ENCODE data around the gene OR4D10.
A peak's percentile ranks its signal among the peaks of the same experiment; 100 is the strongest.
"Not testable (repeated sequence)": the region's sequence is repeated elsewhere in the genome, so short reads cannot be mapped to it uniquely, and the experiment has no call there.

OR4D10 gene

GRCh38 chr11:59473015-59473414, at the start of gene OR4D10:
TSS of gene OR4D10 (plus strand) at chr11:59473315. CDS start at chr11:59477430, 4,115 bp downstream.
- no peak for DNase-seq

- DNase-seq = no peak
These were observed 49.3 kb upstream of the OR4D10 start for GRCh38 chr11:59423835-59424234.

GRCh38 chr11:59425131-59425530, 48.0 kb upstream of the OR4D10 start:
- no peak for DNase-seq

GRCh38 chr11:59426361-59427067, 46.6 kb upstream of the OR4D10 start, which contains the start of gene OR5A2:
TSS of gene OR5A2 (minus strand) at chr11:59426413. CDS start at chr11:59422953, 3,460 bp downstream.
- DNase-seq = no peak

- no peak for DNase-seq
These were observed 46.1 kb upstream of the OR4D10 start for GRCh38 chr11:59427068-59427382.

GRCh38 chr11:59429924-59430516, 43.1 kb upstream of the OR4D10 start:
- peak in 1 of 2 experiments; percentile 13 for DNase-seq

- DNase-seq = no peak
These were observed 36.9 kb upstream of the OR4D10 start, which contains the start of gene OR5A1 for GRCh38 chr11:59436169-59436568. TSS of gene OR5A1 (plus strand) at chr11:59436469. CDS start at chr11:59443169, 6,700 bp downstream.

- no peak for DNase-seq
These were observed 35.3 kb upstream of the OR4D10 start for GRCh38 chr11:59437770-59438169.

- DNase-seq = not testable (repeated sequence)
These were observed 27.5 kb upstream of the OR4D10 start for GRCh38 chr11:59445624-59446023.

GRCh38 chr11:59448484-59448883, 24.6 kb upstream of the OR4D10 start:
- no peak for DNase-seq

- DNase-seq = no peak
These were observed 16.5 kb upstream of the OR4D10 start, which contains the start of gene OR4D6 for GRCh38 chr11:59456661-59457060. TSS of gene OR4D6 (plus strand) at chr11:59456961. CDS start at chr11:59456961, 0 bp downstream.

- DNase-seq = no peak
These were observed 13.2 kb upstream of the OR4D10 start for GRCh38 chr11:59459916-59460315.

GRCh38 chr11:59463190-59463641, 9.9 kb upstream of the OR4D10 start:
- DNase-seq = no peak

GRCh38 chr11:59475176-59475575, 2.1 kb downstream of the OR4D10 start:
- DNase-seq = no peak

- DNase-seq = no peak
These were observed 6.8 kb downstream of the OR4D10 start for GRCh38 chr11:59479906-59480305.

- no peak for DNase-seq
These were observed 7.2 kb downstream of the OR4D10 start for GRCh38 chr11:59480359-59480758.

- DNase-seq = no peak
These were observed 28.8 kb downstream of the OR4D10 start for GRCh38 chr11:59501931-59502330.

GRCh38 chr11:59503276-59503675, 30.2 kb downstream of the OR4D10 start, which contains the start of gene OR4D11:
TSS of gene OR4D11 (plus strand) at chr11:59503576. CDS start at chr11:59503576, 0 bp downstream.
- no peak for DNase-seq

GRCh38 chr11:59510941-59511589, 38.0 kb downstream of the OR4D10 start, which contains the start of gene OR4D9:
TSS of gene OR4D9 (plus strand) at chr11:59511539. CDS start at chr11:59514913, 3,374 bp downstream.
- DNase-seq = no peak

GRCh38 chr11:59511675-59512074, 38.6 kb downstream of the OR4D10 start:
- no peak for DNase-seq

- DNase-seq = not testable (repeated sequence)
These were observed 47.0 kb downstream of the OR4D10 start for GRCh38 chr11:59520139-59520538.

GRCh38 chr11:59520741-59521140, 47.6 kb downstream of the OR4D10 start:
- DNase-seq = no peak

- no peak for DNase-seq
These were observed 50.4 kb downstream of the OR4D10 start for GRCh38 chr11:59523541-59523940.

- DNase-seq = no peak
These were observed 55.6 kb downstream of the OR4D10 start for GRCh38 chr11:59528711-59529110.

Data from activated CD4-positive, alpha-beta T cell treated with anti-CD3 and anti-CD28 coated beads, Interleukin-2, amount 50 U/mL, for 48 hours (primary cell).